ENCODE measurements around the gene SPECC1L. TPM values are rescaled to one million over a fixed set of nuclear protein-coding genes. Genes with fewer than 3 reads are reported as not detected.
A peak's percentile ranks its signal among the peaks of the same experiment; 100 is the strongest.

SPECC1L gene
- total and polyA plus RNA-seq, 9 donors, result 19.3 to 94.4 (median 66.3) TPM

DNA sequence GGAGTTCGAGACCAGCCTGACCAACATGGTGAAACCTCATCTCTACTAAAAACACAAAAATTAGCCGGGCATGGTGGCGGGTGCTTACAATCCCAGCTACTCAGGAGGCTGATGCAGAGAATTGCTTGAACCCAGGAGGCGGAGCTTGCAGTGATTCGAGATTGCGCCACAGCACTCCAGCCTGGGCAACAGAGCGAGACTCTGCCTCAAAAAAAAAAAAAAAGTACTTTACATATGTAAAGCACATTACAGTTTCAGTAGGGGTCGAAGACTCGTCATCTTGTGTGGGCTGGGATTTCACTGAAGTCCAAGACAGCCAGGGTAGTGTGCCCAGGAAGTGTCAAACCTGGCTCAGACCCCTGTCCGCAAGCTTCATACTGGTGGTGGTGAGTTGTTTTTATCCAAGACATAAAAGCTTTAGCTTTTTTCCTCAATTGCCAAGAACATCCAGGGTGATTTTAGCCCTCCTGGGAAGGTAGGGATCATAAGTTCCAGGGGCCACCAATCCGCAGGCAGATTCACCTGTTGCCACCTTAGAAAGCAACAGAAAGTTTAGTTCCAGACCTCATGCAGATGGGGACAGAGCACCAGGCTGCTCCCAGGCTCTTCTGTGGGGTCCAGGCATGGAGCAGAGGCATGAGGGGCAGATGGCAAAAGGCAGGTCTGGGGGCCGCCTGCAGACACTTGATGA, 135.1 kb downstream of the SPECC1L start:
- TF ChIP-seq POLR2A (IDR thresholded peaks at IDR 0.05) (no peak), EP300 (IDR thresholded peaks at IDR 0.05) (no peak)
- TF ChIP-seq, protein P1, sequence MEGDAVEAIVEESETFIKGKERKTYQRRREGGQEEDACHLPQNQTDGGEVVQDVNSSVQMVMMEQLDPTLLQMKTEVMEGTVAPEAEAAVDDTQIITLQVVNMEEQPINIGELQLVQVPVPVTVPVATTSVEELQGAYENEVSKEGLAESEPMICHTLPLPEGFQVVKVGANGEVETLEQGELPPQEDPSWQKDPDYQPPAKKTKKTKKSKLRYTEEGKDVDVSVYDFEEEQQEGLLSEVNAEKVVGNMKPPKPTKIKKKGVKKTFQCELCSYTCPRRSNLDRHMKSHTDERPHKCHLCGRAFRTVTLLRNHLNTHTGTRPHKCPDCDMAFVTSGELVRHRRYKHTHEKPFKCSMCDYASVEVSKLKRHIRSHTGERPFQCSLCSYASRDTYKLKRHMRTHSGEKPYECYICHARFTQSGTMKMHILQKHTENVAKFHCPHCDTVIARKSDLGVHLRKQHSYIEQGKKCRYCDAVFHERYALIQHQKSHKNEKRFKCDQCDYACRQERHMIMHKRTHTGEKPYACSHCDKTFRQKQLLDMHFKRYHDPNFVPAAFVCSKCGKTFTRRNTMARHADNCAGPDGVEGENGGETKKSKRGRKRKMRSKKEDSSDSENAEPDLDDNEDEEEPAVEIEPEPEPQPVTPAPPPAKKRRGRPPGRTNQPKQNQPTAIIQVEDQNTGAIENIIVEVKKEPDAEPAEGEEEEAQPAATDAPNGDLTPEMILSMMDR (IDR thresholded peaks at IDR 0.05), result no peak
- no peak overlapping the region for H3K27ac ChIP-seq
- intact Hi-C loops (cut with DNase I), result no loop called here
- DNase-seq, result no peak
- H3K4me3 ChIP-seq, result no peak overlapping the region
- no peaks in the 10 kb centered on the region for H3K36me3 ChIP-seq
- H3K4me1 ChIP-seq (ENCODE audit: insufficient read depth), result peaks cover 15% of the 10 kb centered on the region
- H3K9me3 ChIP-seq, result no peaks in the 10 kb centered on the region
- 97 to 98% (median 97%) methylated on average over 12 of the region's 12 CpGs for WGBS, 3 donors
- no peaks in the 10 kb centered on the region for H3K27me3 ChIP-seq

DNA sequence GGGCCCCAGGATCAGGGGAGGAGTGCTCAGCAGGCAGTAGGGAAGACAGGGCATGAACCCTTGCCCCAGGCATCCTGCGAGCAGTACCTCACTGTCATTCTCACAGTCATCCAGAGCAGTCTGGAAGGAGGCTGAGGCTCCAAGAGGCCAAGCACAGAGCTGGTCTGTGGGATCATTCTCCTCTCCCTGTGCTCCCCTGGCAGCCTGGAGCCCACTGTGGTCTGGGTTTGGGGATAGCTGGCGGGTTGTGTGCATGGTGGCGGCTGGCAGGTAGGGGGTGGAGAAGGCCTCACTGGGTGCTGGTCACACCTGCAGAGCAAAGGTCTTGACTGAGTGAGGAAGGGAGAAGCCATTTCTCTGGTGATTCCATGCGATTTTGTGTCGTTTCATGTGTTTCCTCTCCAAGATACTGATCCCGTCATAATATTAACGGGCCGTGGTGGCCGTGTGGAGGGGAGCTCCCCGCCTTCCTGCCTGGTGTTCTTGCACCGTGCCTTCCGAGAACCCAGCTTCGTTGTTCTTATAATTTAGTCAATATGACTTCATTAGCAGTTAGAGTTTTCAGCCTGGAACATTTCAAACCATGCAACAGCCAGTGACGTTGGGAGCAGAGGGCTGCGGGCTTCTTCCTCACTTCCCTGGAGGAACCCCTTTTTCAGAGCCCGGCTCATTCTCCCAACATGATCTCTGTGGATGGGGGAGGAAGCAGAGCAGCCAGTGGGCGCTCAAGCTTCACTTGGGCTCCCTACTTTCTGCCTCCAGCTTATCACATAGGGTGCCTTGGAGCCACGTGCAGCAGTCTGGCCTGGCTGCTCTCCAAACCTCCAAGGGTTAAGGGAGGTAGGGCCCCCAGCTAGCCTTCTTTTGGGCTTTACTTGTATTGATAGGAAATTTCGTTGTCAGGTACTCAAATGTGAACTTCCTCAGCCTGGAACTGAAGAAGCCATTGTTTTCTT, 136.0 kb downstream of the SPECC1L start:
- no peak overlapping the region for H3K4me3 ChIP-seq
- peak in 3 of 5 donors; percentile 19 to 39 (median 30) for DNase-seq
- intact Hi-C loops (cut with DNase I), result no loop called here
- no peaks in the 10 kb centered on the region for H3K27me3 ChIP-seq
- TF ChIP-seq POLR2A (IDR thresholded peaks at IDR 0.05) (no peak), EP300 (IDR thresholded peaks at IDR 0.05) (no peak)
- TF ChIP-seq, protein P1 (IDR thresholded peaks at IDR 0.05), result no peak
- 68 to 72% (median 71%) methylated on average over 19 of the region's 19 CpGs for WGBS, 3 donors
- peak overlapping the region in 1 of 2 donors; percentile 13 for H3K27ac ChIP-seq
- no peaks in the 10 kb centered on the region for H3K36me3 ChIP-seq
- H3K4me1 ChIP-seq (ENCODE audit: insufficient read depth), result peaks cover 15% of the 10 kb centered on the region
- H3K9me3 ChIP-seq, result no peaks in the 10 kb centered on the region

DNA sequence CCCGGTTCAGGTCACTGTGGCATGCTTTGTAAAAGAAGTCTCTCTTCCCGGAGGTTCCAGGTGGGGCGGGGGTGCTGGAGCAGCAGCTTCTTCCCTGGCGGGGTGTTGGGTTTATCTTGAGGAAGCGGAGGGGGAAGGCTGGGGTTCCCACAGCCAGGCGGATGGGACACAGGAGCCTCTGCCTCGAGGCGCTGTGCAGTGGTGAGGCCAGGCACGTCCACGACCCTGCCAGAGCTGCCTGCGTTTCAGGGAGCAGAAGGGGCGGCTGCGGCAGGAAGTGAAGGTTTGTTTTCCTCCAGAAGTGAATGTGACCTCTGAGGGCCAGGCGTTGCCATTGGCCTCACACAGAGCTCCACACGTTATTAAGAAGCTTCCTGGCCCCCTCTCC, 136.6 kb downstream of the SPECC1L start:
- Histone ChIP-seq H3K4me1 (ENCODE audit: insufficient read depth) (peaks cover 15% of the 10 kb centered on the region), H3K36me3 (no peaks in the 10 kb centered on the region), H3K9me3 (no peaks in the 10 kb centered on the region), H3K4me3 (no peak overlapping the region), H3K27ac (peak overlapping the region in 1 of 2 donors; percentile 13), H3K27me3 (no peaks in the 10 kb centered on the region)
- peak in 3 of 5 donors; percentile 20 to 61 (median 40) for DNase-seq
- 21 to 39% (median 36%) methylated on average over 15 of the region's 15 CpGs for WGBS, 3 donors
- intact Hi-C loops (cut with DNase I), result no loop called here
- TF ChIP-seq POLR2A (IDR thresholded peaks at IDR 0.05) (no peak), EP300 (IDR thresholded peaks at IDR 0.05) (no peak)
- TF ChIP-seq, protein P1 (IDR thresholded peaks at IDR 0.05), result no peak

DNA sequence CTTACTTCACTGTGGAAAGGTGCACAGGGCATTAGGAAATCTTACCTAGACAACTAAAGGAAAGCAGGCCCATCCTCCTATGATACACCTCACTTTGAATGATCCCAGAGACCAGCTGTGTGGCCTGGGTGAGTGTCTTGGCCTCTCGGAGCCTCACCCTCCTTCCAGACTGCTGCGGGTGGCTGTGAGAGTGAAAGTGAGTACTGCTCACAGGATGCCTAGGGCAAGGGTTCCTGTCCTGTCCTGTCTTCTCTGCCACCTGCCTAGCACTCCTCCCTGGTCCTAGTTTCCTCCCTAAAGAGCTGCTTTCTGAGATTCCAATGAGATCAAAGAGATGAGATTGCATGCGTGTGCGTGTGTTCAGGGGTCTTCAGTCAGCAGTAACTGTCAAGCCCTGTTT, 137.3 kb downstream of the SPECC1L start:
- Histone ChIP-seq H3K36me3 (no peaks in the 10 kb centered on the region), H3K9me3 (no peaks in the 10 kb centered on the region), H3K27me3 (no peaks in the 10 kb centered on the region), H3K4me1 (ENCODE audit: insufficient read depth) (peaks cover 11% of the 10 kb centered on the region), H3K4me3 (no peak overlapping the region), H3K27ac (no peak overlapping the region)
- intact Hi-C loops (cut with DNase I), result no loop called here
- WGBS, 3 donors, result 88 to 97% (median 94%) methylated on average over 4 of the region's 4 CpGs
- DNase-seq, result no peak
- TF ChIP-seq EP300 (IDR thresholded peaks at IDR 0.05) (no peak), POLR2A (IDR thresholded peaks at IDR 0.05) (no peak)
- TF ChIP-seq, protein P1 (IDR thresholded peaks at IDR 0.05), result no peak
